RWPE2 (cell line): ENCODE results near the gene FAM167B.

Experiments
- ATAC-seq: fragments of 200-7000 bp; cut with Tn5 transposase; 3 replicates; pipeline ENCODE4 v1.9.1; 2021; ENCODE audit warnings: low read depth
- DNase-seq: peaks from one replicate; pipeline ENCODE4 v3.0.0-alpha.2; 2020; ENCODE audit warnings: low spot score
- H3K27ac ChIP-seq: fragments of 450-650 bp; 2 replicates; pipeline ENCODE4 v1.5.1; 2017; ENCODE audit warnings: mild to moderate bottlenecking; ENCODE audit not compliant: poor library complexity, severe bottlenecking
- H3K27me3 ChIP-seq: fragments of 250-450 bp; sonication (Bioruptor Pico); 2 replicates; pipeline ENCODE4 v1.5.1; 2021; ENCODE audit warnings: mild to moderate bottlenecking, moderate library complexity; ENCODE audit not compliant: insufficient read depth, poor library complexity, severe bottlenecking
- H3K36me3 ChIP-seq: fragments of 250-450 bp; sonication (Bioruptor Pico); 2 replicates; pipeline ENCODE4 v1.5.1; 2020; ENCODE audit warnings: low read depth, mild to moderate bottlenecking, moderate library complexity
- H3K4me1 ChIP-seq: fragments of 250-450 bp; sonication (Bioruptor Pico); 2 replicates; pipeline ENCODE4 v1.5.1; 2021; ENCODE audit warnings: mild to moderate bottlenecking, moderate library complexity; ENCODE audit not compliant: insufficient read depth, poor library complexity, severe bottlenecking
- H3K4me3 ChIP-seq: fragments of 250-450 bp; sonication (Bioruptor Pico); 2 replicates; pipeline ENCODE4 v1.5.1; 2021; ENCODE audit warnings: mild to moderate bottlenecking, moderate library complexity; ENCODE audit not compliant: severe bottlenecking
- H3K9me3 ChIP-seq: fragments of 250-450 bp; sonication (Bioruptor Pico); 2 replicates; pipeline ENCODE4 v1.5.1; 2021; ENCODE audit warnings: mild to moderate bottlenecking, moderate library complexity; ENCODE audit not compliant: severe bottlenecking
- CTCF ChIP-seq: fragments of 450-650 bp; IDR thresholded peaks from one replicate; pipeline ENCODE4 v1.5.1; 2017; ENCODE audit warnings: mild to moderate bottlenecking, moderate library complexity; ENCODE audit not compliant: poor library complexity, severe bottlenecking

Gene FAM167B

GRCh38 chr1:32231843-32232432, 15.1 kb upstream of the FAM167B start:
- Histone ChIP-seq H3K4me1 (peaks cover 16% of the 10 kb centered on the region), H3K4me3 (no peak overlapping the region), H3K27ac (no peak overlapping the region), H3K9me3 (no peaks in the 10 kb centered on the region), H3K27me3 (no peaks in the 10 kb centered on the region), H3K36me3 (peaks cover 52% of the 10 kb centered on the region)
- TF ChIP-seq CTCF = no peak
- ATAC-seq (no peak), DNase-seq (no peak)

GRCh38 chr1:32232558-32233304, 14.3 kb upstream of the FAM167B start:
- no peak for DNase-seq
- Histone ChIP-seq H3K9me3 (no peaks in the 10 kb centered on the region), H3K27ac (peak overlapping the region; percentile 7), H3K4me1 (peaks cover 16% of the 10 kb centered on the region), H3K27me3 (no peaks in the 10 kb centered on the region), H3K4me3 (no peak overlapping the region), H3K36me3 (peaks cover 44% of the 10 kb centered on the region)
- TF ChIP-seq CTCF = no peak
- ATAC-seq = no peak

- peaks cover 16% of the 10 kb centered on the region for H3K4me1 ChIP-seq
- H3K4me3 ChIP-seq = no peak overlapping the region
- no peaks in the 10 kb centered on the region for H3K9me3 ChIP-seq
- H3K36me3 ChIP-seq = peaks cover 23% of the 10 kb centered on the region
- DNase-seq (no peak), ATAC-seq (no peak)
- H3K27me3 ChIP-seq = no peaks in the 10 kb centered on the region
- TF ChIP-seq CTCF = no peak
- peak overlapping the region; percentile 76 for H3K27ac ChIP-seq
These were observed 12.2 kb upstream of the FAM167B start for GRCh38 chr1:32234792-32235191.

- no peaks in the 10 kb centered on the region for H3K27me3 ChIP-seq
- DNase-seq = no peak
- no peaks in the 10 kb centered on the region for H3K36me3 ChIP-seq
- no peak for TF ChIP-seq CTCF
- no peak overlapping the region for H3K27ac ChIP-seq
- no peak overlapping the region for H3K4me3 ChIP-seq
- H3K9me3 ChIP-seq = no peaks in the 10 kb centered on the region
- H3K4me1 ChIP-seq = peaks cover 11% of the 10 kb centered on the region
- ATAC-seq = no peak
These were observed 7.7 kb upstream of the FAM167B start for GRCh38 chr1:32239337-32239736.

- TF ChIP-seq CTCF = no peak
- H3K36me3 ChIP-seq = no peaks in the 10 kb centered on the region
- no peaks in the 10 kb centered on the region for H3K9me3 ChIP-seq
- DNase-seq (no peak), ATAC-seq (no peak)
- H3K4me1 ChIP-seq = peaks cover 11% of the 10 kb centered on the region
- H3K27me3 ChIP-seq = no peaks in the 10 kb centered on the region
- no peak overlapping the region for H3K4me3 ChIP-seq
- peak overlapping the region; percentile 35 for H3K27ac ChIP-seq
These were observed 7.3 kb upstream of the FAM167B start for GRCh38 chr1:32239790-32240139.
